Embryonic facial prominence (tissue), 1 donor: Measurements from ENCODE around the gene MEG3.

Source experiments
- DNase-seq: peaks from one replicate; pipeline ENCODE4 v3.0.0-alpha.2; 2016; ENCODE audit errors: extremely low spot score

The MEG3 gene

GRCh38 chr14:100846309-100846859 is 20.5 kb downstream of the MEG3 start:
- DNase-seq = no peak

DNA sequence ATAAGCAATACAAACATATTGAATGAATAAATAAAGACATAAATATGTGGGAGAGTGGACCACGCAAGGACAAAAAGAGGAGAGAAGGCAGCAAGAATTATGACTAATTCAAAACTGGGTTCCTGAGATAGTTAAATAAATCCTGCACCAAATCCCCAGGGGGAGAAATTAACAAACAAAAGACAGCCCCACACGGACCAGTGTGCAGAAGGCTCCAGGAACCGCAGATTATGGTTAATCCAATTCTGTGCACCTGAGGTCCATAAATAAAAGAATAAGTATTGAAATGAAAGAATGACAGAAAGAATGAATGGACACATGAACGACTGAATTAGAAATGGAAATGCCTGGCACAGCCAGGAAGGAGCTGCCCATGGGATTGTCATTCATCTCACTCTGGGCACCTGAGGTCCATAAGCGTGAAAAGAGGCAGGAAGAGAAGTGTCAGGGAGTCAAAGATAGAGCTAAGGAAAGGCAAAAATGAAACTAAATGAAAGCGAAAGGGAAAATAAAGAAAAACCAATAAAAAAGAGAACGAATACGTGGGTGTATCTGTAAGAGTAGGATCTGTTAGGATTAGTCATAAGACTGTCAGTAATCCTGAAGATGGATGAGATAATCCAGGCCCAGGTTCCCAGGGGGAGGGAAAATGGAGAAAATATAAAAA is 23.3 kb downstream of the MEG3 start:
- DNase-seq = no peak

GRCh38 chr14:100850841-100851585 is 25.1 kb downstream of the MEG3 start:
- no peak for DNase-seq

DNA sequence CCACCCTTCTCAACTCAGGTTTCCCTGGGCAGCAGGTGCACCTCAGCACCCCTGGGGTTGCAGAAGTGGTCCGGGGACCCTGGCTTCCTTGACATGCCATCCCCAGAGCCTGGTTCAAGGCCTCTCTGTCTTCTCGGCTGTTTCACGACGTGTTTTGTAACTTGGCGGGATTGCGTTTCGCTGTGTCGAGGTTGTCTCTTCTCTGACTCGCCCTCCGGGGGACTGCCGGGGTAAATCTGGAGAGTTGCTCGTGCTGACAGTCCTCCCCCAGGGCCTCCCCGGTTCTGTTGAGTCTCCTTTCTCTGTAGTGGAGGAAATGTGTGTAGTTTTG is 25.6 kb downstream of the MEG3 start:
- DNase-seq = no peak

DNA sequence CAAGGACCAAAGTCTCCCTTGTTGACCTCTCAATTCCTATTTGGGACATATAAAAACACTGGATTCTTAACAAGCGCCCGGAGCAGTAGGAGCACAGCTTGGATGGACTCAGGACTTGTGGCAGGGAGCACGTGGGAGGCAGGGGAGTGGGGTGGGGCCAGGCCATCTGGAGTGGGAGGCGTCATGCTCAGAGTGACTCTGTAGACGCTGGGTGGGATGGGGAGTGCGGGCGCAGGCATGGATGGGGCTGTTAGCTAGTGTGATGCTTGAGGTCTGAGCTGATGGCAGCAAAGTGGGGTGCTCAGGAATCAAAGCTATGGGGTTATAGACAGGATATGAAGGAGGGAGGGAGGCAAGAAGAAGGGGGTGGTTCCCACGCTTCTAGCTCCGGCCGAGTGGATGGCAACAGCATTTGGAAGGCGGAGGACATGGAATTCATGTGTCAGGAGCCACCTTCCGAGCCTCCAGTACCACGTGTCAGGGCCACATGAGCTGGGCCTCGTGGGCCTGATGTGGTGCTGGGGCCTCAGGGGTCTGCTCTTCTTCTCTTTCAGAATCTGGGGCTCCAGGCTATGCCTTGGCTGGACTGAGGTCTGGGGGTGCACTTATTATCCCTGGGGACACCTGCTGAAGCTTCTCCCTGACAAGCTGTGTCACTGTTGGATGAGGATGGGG is 26.2 kb downstream of the MEG3 start:
- no peak for DNase-seq

- DNase-seq = no peak
Measured at GRCh38 chr14:100854435-100854834, 28.5 kb downstream of the MEG3 start.

GRCh38 chr14:100855256-100855930 is 29.5 kb downstream of the MEG3 start:
- DNase-seq = no peak

GRCh38 chr14:100856056-100856950 is 30.4 kb downstream of the MEG3 start:
- DNase-seq = no peak

- DNase-seq = no peak
Measured at GRCh38 chr14:100857233-100857922, 31.5 kb downstream of the MEG3 start.

DNA sequence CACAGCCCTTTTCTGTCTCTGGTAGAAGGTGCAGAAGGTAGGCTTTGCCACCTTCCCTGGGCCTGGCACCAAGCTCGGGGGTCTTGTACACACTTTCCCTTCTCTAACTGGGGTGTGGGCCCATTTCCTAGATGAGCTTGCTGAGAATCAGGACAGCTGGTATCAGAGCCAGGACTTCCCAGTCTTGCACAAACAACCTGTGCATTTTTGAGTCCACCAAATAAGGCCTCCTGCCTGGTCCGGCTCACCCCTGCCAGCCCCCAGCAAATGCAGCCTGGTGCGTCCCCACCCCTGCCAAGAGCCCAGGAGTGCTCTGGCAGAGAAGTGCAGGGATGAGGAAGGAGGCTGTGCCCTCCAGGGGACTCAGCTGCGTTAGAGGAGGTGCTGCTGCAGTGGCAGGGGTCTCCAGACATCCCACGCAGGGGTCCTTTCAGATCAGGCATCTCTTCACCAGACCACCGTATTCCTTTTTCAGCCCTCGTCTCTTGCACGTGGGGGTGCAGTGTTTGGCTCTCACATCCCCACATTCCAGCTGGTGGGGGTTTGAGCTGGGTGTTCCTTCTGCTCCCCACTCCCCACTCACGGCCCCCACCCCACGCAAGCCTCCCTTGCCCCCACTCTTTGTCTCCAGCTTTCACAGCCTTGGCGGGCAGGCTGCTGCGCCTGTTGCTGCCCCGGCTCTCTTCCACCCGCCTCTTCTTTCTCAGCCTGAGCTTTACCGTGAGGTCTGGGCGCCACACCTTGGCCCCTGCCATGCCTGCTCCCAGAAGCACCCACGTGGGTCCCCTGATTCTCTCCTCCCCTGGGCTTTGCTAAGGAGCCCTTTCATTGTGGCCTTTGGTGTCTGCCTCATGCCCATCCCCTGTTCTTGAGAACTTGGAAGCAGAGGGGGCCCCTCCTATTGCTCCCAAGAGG is 32.3 kb downstream of the MEG3 start:
- no peak for DNase-seq

GRCh38 chr14:100858838-100859220 is 32.9 kb downstream of the MEG3 start:
- DNase-seq = no peak

DNA sequence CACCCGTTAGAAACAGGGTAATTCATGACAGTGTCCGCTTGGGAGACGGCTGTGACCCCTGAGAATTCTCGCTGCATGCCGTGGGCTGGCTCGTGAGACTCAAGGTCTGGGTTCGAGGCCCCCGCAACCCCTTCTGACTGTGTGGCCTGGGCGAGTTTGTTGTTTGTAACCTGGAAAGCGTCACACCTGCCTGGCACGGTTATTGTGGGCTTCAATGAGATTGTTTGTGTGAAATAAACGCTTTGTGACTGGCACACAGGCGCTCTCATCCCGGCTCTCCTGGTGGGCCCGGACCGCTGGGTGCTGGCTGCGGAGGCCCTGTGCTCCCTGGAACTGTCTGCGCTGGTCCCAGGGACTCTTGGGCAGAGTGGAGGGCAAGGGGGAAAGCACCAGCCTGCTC is 33.9 kb downstream of the MEG3 start:
- no peak for DNase-seq

DNA sequence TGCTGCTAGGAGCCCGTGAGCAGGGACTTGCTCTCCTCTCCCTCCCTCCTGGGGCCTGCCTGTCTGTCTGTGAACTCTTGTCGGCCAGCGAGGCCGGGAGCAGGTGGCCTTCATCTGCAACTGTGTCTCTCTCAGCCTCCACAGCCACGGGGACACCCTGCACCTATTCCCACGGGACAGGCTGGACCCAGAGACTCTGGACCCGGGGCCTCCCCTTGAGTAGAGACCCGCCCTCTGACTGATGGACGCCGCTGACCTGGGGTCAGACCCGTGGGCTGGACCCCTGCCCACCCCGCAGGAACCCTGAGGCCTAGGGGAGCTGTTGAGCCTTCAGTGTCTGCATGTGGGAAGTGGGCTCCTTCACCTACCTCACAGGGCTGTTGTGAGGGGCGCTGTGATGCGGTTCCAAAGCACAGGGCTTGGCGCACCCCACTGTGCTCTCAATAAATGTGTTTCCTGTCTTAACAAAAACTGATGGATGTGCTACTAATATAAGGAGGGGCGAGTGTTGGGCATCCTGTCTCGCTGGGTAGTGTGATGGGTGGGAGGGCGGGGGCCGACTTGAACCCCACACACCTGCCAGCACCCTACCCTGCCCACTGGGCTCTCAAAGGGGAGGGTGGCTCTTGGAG is 34.8 kb downstream of the MEG3 start:
- DNase-seq = no peak

- DNase-seq = no peak
Measured at GRCh38 chr14:100861188-100861936, 35.4 kb downstream of the MEG3 start.

DNA sequence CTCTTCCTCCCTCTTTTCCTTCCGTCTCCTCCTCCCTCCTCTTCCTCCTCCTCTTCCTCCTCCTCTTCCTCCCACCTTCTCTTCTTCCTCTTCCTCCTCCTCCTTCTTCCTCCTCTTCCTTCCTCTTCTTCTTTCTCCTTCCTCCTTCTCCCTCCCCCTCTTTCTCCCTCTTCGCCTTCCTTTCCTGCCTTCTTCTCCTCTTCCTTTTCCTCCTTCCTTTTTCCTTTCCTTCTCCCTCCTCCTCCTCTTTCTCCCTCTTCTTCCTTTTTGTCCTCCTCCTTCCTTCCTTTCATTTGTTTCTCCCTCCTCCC is 36.0 kb downstream of the MEG3 start:
- no peak for DNase-seq

GRCh38 chr14:100862277-100862676 is 36.4 kb downstream of the MEG3 start:
- no peak for DNase-seq

GRCh38 chr14:100862793-100863192 is 36.9 kb downstream of the MEG3 start:
- DNase-seq = no peak

GRCh38 chr14:100864206-100864605 is 38.3 kb downstream of the MEG3 start:
- no peak for DNase-seq
